A549 (cell line): Measurements from ENCODE around the gene ZNF337.

Experiments used
- EP300 ChIP-seq, 2 experiments: fragments of >200 bp; sonication (Bioruptor Twin); formaldehyde crosslinking; IDR thresholded peaks; 2 replicates in 1 of 2; 3 replicates in 1 of 2; pipeline ENCODE4 v1.6.1; 2016 to 2017
- POLR2A ChIP-seq: IDR thresholded peaks from 2 replicates; pipeline ENCODE4 v1.6.1; 2012; ENCODE audit warnings: mild to moderate bottlenecking, low read length
- TF ChIP-seq, protein P1 (sequence below): fragments of 450-650 bp; IDR thresholded peaks from 2 replicates; pipeline ENCODE4 v1.6.1; 2014; ENCODE audit warnings: antibody characterized with exemption

DNA sequence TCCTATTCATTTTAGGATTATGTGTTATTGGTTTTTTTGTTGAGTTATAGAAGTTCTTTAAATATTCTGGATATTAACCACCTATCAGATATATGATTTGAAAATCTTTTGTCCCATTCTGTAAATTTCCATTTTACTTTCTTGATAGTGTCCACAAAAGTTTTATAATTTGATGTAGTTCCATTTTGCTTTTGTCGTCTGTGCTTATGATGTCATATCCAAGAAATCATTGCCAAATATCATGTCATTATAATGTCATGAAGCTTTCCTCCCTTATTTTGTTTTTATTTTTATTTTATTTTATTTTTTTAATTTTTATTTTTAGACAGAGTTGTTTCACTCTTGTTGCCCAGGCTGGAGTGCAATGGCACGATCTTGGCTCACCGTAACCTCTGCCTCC is 51.8 kb downstream of the ZNF337 start:
- TF ChIP-seq EP300 (IDR thresholded peaks at IDR 0.05) (no peak), POLR2A (no peak)
- TF ChIP-seq, protein P1, sequence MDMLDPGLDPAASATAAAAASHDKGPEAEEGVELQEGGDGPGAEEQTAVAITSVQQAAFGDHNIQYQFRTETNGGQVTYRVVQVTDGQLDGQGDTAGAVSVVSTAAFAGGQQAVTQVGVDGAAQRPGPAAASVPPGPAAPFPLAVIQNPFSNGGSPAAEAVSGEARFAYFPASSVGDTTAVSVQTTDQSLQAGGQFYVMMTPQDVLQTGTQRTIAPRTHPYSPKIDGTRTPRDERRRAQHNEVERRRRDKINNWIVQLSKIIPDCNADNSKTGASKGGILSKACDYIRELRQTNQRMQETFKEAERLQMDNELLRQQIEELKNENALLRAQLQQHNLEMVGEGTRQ, result no peak
